A673 (cell line): Measurements from ENCODE around the gene CIB2. TPM values are rescaled to one million over a fixed set of nuclear protein-coding genes. Genes with fewer than 3 reads are reported as not detected.
A peak's percentile ranks its signal among the peaks of the same experiment; 100 is the strongest.

ENCODE experiments used
- BruUV-seq: library from RNA; stranded (reverse); fragments of 400-500 nt; replicated peaks from 2 replicates; lab custom pipeline; 2021; lab: Mats Ljungman, UMichigan
- CTCF ChIA-PET: fragments of 300-600 bp; sonication (Branson Sonifier 250); formaldehyde crosslinking; loops from one replicate; lab custom pipeline; 2022; ENCODE audit warnings: antibody characterized with exemption; lab: Charles Lee
- POLR2A ChIA-PET: fragments of 300-600 bp; sonication (Branson Sonifier 250); formaldehyde crosslinking; loops from one replicate; lab custom pipeline; 2022; ENCODE audit warnings: antibody characterized with exemption; ENCODE audit not compliant: low non-redundant PET; lab: Charles Lee
- DNase-seq: peaks from one replicate; pipeline ENCODE4 v3.0.0-alpha.2; 2015; ENCODE audit warnings: low spot score
- H3K27ac ChIP-seq: fragments of 200-600 bp; sonication (generic); 2 replicates; pipeline ENCODE4 v1.5.1; 2016; ENCODE audit warnings: mixed run types, low read depth, mild to moderate bottlenecking, mixed read lengths, antibody characterized with exemption, low read length; ENCODE audit not compliant: poor library complexity, severe bottlenecking
- H3K27me3 ChIP-seq: fragments of 200-600 bp; sonication (generic); replicated peaks from 2 replicates; pipeline ENCODE4 v1.6.1; 2017; ENCODE audit warnings: mixed run types, low read depth, mild to moderate bottlenecking, mixed read lengths, antibody characterized with exemption, low read length; ENCODE audit not compliant: insufficient read depth, poor library complexity
- H3K36me3 ChIP-seq: fragments of 200-600 bp; sonication (generic); 2 replicates; pipeline ENCODE4 v1.6.1; 2016; ENCODE audit warnings: mixed run types, mild to moderate bottlenecking, mixed read lengths, antibody characterized with exemption, low read length; ENCODE audit not compliant: insufficient read depth, poor library complexity, severe bottlenecking
- H3K4me1 ChIP-seq: fragments of 200-600 bp; sonication (generic); 2 replicates; pipeline ENCODE4 v1.6.1; 2017; ENCODE audit warnings: mixed run types, mild to moderate bottlenecking, mixed read lengths, antibody characterized with exemption, low read length; ENCODE audit not compliant: insufficient read depth, poor library complexity, severe bottlenecking
- H3K4me3 ChIP-seq: fragments of 200-600 bp; sonication (generic); 2 replicates; pipeline ENCODE4 v1.5.1; 2016; ENCODE audit warnings: low read depth, mixed run types, mild to moderate bottlenecking, mixed read lengths, low read length; ENCODE audit not compliant: poor library complexity, severe bottlenecking
- H3K9me3 ChIP-seq: fragments of 200-600 bp; sonication (generic); 2 replicates; pipeline ENCODE4 v1.6.1; 2016; ENCODE audit warnings: mixed run types, low read depth, mild to moderate bottlenecking, mixed read lengths, antibody characterized with exemption, low read length; ENCODE audit not compliant: poor library complexity, severe bottlenecking
- CTCF ChIP-seq: fragments of 300-800, 200-600 bp; sonication (generic); conservative IDR thresholded peaks from 2 replicates; pipeline ENCODE4 v1.5.1; 2017; ENCODE audit warnings: low read depth, mild to moderate bottlenecking, antibody characterized with exemption, low read length, moderate library complexity, mixed read lengths
- EZH2 ChIP-seq: fragments of 200-600 bp; sonication (generic); IDR thresholded peaks from 2 replicates; pipeline ENCODE4 v1.6.1; 2017; ENCODE audit warnings: borderline replicate concordance, low read depth, mild to moderate bottlenecking, mixed read lengths, antibody characterized with exemption, low read length; ENCODE audit not compliant: poor library complexity, severe bottlenecking
- intact Hi-C: fragments of 100-400 bp; cut with micrococcal nuclease; formaldehyde crosslinking; loops from one replicate; pipeline ENCODE4 v1.10.0; 2022; ENCODE audit not compliant: unreplicated experiment
- total RNA-seq: library from RNA; stranded (reverse); gene quantifications from 2 replicates; pipeline ENCODE4 v1.2.3, GENCODE V29; 2021

Gene CIB2
- total RNA-seq, 1 experiment from 2014 or later = 2.1 TPM

- TF ChIP-seq CTCF (no peak), EZH2 (no peak)
- no peak overlapping the region for H3K4me3 ChIP-seq
- no peaks in the 10 kb centered on the region for H3K27me3 ChIP-seq
- no peak for DNase-seq
- intact Hi-C loops = no loop called here
- no peaks in the 10 kb centered on the region for H3K9me3 ChIP-seq
- no peaks in the 10 kb centered on the region for H3K36me3 ChIP-seq
- BruUV-seq = no TSS peak
- POLR2A ChIA-PET = no interaction called here
- CTCF ChIA-PET = interaction anchor here (0.6 to 1.6 kb wide), 3 partner anchors 12 to 535 kb away, joined by 3 read pairs; no protein-coding TSS in a partner anchor
- no peak overlapping the region for H3K27ac ChIP-seq
- H3K4me1 ChIP-seq = peaks cover 8% of the 10 kb centered on the region
Observed at GRCh38 chr15:78129751-78130287, 1.4 kb downstream of the CIB2 start.

GRCh38 chr15:78129077-78129750 is 2.0 kb downstream of the CIB2 start:
- no peak overlapping the region for H3K4me3 ChIP-seq
- no peak overlapping the region for H3K27ac ChIP-seq
- no TSS peak for BruUV-seq
- ChIA-PET POLR2A (no interaction called here), CTCF (interaction anchor here (0.6 to 1.1 kb wide), 2 partner anchors 11 to 536 kb away, joined by 3 read pairs; no protein-coding TSS in a partner anchor)
- H3K9me3 ChIP-seq = no peaks in the 10 kb centered on the region
- no peaks in the 10 kb centered on the region for H3K36me3 ChIP-seq
- DNase-seq = peak; percentile 24
- H3K4me1 ChIP-seq = peaks cover 8% of the 10 kb centered on the region
- TF ChIP-seq CTCF = no peak
- no peak for TF ChIP-seq EZH2
- intact Hi-C loops = no loop called here
- no peaks in the 10 kb centered on the region for H3K27me3 ChIP-seq

- H3K36me3 ChIP-seq = no peaks in the 10 kb centered on the region
- intact Hi-C loops = no loop called here
- H3K4me3 ChIP-seq = no peak overlapping the region
- TF ChIP-seq CTCF = no peak
- no peak for TF ChIP-seq EZH2
- no TSS peak for BruUV-seq
- POLR2A ChIA-PET = no interaction called here
- DNase-seq = no peak
- no peaks in the 10 kb centered on the region for H3K9me3 ChIP-seq
- CTCF ChIA-PET = no interaction called here
- H3K27ac ChIP-seq = no peak overlapping the region
- H3K27me3 ChIP-seq = no peaks in the 10 kb centered on the region
- peaks cover 8% of the 10 kb centered on the region for H3K4me1 ChIP-seq
Observed at GRCh38 chr15:78127882-78128281, 3.4 kb downstream of the CIB2 start.
